ENCODE data around the gene CLEC2D. TPM values are rescaled to one million over a fixed set of nuclear protein-coding genes. Genes with fewer than 3 reads are reported as not detected.
"Not testable (repeated sequence)": the region's sequence is repeated elsewhere in the genome, so short reads cannot be mapped to it uniquely, and the experiment has no call there.

Gene CLEC2D
- total RNA-seq, 1 donor from 2014 or later = 9.2 TPM

DNA sequence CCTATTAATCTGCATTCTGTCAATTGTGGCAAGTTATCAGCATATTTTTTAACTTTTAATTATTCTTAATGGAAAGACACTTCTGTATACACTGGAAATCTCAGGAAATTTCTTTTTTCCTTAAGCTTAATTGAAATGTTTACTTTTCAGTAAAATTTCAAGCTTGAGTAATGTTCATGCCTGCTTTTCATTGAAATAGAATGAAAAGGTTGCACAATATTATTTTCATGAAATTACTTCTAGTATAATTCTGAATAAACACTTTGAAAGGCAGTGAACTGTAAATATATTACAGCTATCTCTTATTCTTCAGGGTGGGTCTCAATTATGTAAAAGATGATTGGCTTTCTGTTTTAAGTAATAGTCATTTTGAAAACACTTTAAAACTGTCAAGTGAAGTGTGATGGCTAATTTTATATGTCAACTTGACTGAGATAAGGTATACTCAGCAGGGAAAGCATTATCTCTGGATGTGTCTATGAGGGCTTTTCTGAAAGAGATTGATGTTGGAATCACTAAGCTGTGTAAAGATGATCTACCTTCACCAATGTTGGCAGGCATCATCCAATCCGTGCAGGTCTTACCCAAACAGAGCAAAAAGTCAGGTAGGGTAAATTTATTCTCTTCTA is 29.9 kb downstream of the CLEC2D start:
- no peak for DNase-seq (ENCODE audit: low spot score)

DNA sequence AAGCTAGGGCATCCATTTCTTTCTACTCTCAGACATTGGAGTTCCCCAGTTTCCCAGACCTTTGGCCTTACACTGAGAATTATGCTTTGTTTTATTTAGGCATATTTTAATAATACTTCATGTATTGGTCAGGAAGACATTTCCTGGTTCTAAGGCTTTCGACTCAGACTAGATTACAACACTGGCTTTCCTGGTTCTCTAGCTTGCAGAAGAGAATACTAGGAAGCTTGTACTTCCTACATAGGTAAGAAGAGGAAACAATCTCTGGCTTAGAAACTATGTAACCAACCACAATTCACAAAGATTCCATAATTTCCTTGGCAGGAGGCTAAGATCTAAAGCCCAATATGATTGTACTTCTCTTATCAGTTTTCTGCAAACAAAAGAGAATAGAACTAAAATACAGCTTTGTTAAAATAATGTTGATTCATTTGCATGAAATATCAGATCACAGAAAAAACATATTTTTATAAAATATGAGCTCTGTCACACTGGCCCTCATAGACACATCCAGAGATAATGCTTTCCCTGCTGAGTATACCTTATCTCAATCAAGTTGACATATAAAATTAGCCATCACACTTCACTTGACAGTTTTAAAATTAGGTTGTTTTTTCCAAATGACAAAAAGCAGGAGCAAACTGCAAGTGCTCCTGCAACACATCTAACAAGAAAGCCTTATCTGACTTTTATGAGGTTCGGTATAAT is 30.5 kb downstream of the CLEC2D start:
- no peak for DNase-seq (ENCODE audit: low spot score)

DNA sequence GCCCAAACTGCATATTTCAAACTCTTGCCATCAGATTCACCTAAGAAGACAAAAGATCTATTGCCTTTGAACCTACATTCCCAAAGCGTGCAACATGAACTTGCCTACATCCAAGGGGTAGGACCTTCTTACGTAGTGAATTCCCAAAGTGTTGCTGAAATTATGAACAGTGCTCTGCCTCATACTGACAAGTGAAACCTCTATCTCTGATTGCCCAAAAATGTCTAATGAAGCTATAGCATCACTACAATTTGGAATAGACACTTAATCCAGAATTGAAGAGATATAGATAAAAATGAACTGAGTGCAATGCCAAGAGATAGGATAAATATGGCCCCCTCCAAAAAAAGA is 31.1 kb downstream of the CLEC2D start:
- DNase-seq (ENCODE audit: low spot score) = no peak

DNA sequence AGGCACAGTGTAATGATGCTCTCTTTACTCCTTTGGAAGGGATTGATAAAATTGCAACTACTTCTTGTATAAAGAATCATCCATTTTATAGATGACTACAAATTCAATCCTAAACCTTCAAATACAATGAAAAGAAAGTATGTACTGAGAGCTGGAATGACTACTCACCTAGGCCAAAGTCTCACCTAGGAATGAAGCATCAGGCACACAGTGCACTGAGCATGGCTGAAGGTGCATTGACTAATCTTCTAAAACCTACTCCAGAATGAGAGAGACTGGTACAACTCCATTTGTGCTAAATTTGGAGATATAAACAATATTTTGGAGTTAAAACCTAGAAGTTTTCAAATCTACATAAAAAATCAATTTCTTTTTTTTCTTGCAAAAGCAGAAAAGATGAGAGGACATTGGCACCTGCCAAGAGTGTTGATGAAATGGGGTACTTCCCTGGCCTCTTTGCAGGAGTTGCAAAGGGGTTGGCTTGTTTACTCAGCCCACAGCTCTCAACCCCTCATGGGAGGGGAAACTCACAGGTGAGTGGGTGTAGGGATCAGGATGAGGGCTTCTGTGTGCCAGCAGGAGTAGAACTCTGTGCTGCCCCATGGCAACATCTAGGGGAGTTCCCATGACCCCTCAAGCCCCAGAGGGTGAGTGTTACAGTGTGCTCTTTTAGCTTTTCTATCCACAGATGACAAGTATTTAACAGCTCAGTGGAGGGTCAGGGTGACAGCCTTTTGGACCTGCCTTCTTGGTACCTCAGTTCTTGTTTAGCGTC is 32.1 kb downstream of the CLEC2D start:
- DNase-seq (ENCODE audit: low spot score) = no peak

DNA sequence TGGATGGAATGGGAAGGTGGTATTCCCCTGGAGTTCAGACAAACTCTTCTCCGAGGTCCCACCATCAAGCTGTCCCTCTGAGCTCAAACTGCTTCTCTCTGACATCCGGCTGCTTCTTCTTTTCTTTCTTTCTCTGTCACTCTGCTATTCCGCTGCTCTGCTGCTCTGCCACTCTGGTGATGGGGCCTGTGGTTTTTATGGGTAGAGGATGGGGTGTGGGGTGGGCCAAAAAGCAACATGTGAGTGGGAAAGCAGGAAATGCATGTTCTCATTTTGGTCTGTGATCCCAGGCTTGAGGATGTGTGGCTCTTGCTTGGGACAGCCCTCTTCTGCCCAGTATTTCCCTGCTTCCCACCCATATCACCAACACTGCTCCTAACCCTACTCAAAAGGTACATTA is 32.7 kb downstream of the CLEC2D start:
- no peak for DNase-seq (ENCODE audit: low spot score)

DNA sequence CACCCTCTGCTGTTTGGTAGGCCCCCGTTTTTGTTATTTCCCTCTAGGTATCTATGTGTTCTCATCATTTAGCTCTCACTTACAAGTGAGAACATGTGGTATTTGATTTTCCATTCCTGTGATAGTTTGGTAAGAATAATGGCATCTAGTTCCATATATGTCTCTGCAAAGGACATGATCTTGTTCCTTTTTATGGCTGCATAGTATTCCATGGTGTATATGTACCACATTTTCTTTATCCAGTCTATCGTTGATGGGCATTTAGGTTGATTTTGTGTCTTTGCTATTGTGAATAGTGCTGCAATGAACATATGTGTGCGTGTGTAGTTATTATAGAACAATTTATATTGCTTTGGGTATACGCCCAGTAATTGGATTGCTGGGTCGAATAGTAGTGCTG is 35.0 kb downstream of the CLEC2D start:
- not testable (repeated sequence) for DNase-seq (ENCODE audit: low spot score)

DNA sequence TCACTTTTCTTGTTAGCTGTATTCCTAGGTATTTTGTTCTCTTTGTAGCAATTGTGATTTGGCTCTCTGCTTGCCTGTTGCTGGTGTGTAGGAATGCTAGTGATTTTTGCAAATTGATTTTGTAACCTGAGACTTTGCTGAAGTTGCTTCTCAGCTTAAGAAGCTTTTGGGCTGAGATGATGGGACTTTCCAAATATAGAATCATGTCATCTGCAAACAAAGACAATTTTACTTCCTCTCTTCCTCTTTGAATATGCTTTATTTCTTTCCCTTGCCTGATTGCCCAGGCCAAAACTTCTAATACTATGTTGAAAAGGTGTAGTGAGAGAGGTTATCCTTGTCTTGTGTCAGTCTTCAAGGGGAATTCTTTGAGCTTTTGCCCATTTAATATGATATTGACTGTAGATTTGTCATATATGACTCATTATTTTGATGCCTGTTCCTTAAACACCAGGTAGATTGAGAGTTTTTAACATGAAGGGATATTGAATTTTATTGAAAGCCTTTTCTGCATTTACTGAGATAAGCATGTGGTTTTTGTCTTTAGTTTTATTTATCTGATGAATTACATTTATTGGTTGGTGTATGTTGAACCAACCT is 36.7 kb downstream of the CLEC2D start:
- DNase-seq (ENCODE audit: low spot score) = no peak

DNA sequence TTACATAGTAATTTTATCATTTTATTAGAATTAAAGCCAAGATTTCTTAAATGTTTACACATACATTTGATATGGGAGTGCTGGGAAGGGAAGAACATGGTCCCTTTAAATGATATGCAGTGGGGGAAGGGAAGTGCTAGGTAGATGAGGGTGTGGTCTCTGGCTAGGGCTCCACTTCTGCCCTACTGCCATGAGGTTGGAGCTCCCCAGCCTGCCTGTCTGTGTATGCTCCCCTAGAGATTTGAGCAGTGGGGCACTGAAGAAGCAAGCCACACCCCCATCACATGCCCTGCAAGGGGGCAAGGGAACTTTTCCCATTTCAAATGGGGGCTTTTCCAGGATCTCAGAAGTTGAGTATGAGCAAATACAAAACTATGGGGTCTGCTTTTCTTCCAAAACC is 37.8 kb downstream of the CLEC2D start:
- DNase-seq (ENCODE audit: low spot score) = no peak

DNA sequence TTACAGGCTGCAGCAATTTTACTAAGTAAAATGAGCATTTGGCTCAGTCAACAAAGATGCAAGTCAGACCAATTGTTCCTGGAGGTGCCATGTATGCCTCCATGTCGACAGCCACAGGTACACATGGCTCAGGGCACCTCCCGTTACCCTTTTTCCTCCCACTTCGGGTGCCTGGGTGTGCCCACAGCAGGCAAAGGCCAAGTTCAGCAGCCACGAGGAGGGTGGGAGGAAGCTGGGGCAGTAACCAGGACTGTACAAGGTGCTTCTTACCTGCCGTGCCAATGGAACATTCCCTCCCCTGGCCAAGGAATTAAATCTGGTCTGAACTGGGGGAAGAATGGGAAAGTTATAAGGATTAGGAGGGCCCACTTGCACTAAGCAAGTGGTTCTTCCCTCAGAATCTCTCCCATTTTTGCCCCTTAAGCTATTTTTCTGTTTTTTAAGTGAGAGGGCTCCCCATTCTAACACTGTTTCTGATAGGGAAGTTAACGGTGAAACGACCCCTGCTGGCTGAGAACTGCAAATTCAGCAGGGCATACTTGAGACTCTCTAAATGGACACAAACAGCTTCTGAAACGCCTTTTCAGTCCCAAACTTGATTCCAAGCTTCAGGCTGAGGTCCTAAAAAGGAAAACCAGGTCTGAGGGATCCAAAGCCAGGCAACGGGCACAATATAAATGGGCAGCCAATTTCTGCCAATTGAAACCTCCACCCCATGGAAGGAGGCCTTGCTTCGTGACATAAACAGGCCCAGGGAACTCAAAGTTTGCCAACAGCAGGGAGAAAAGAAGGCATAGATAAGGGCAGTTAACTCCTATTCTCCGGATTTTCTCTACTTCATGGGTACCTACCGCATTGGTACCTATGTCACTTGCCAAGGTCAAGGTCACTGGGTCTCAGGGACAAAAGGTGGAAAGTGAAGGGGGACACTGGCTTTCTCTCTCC is 38.6 kb downstream of the CLEC2D start:
- DNase-seq (ENCODE audit: low spot score) = no peak

DNA sequence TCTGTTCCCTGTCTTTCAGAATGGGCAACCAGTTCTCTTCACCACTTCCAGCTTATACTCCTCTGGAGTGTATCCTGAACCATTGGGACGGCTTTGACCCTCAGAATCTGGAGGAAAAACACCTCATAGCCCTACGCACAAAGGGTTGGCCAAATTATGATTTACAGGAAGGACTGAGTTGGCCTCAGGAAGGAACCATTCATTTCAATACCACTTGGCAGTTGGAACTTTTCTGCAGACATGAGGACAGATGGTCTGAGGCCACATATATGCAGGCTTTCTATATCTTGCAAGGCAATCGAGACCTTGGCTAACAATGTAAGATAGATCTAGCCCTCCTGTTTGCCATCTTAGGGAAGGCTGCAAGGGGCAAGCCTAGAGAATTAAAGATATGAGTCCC is 39.3 kb downstream of the CLEC2D start:
- DNase-seq (ENCODE audit: low spot score) = no peak

DNA sequence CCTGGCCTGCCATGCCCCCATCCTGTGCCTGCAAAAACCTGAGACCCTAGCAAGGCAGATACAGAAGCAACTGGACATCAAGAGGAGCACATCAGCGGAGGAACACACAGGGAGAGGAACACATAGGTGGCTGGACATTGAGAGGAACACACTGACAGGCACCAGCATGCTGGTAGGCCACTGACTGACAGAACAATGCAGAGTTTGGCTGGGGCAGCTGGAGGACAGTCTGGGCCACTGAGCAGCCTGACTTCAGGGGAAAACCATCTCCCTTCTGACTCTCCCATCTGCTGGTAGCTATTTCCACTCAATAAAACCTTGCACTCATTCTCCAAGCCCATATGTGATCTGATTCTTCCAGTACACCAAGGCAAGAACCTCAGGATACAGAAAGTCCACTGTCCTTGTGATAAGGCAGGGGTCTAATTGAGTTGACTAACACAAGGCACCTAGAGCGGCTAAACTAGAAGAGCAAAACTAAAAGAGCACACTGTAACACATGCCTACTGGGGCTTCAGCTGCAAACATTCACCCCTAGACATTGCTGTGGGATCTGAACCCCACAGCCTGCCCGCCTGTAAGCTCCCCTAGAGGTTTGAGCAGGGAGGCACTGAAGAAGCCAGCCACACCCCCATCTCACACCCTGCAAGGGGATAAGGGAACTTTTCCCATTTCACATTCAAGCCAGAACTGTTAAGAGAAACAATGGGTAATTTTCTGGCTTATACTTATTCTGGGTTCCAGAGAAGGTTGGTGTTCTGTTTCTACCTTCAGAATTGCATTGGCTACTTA is 41.3 kb downstream of the CLEC2D start:
- DNase-seq (ENCODE audit: low spot score) = no peak

DNA sequence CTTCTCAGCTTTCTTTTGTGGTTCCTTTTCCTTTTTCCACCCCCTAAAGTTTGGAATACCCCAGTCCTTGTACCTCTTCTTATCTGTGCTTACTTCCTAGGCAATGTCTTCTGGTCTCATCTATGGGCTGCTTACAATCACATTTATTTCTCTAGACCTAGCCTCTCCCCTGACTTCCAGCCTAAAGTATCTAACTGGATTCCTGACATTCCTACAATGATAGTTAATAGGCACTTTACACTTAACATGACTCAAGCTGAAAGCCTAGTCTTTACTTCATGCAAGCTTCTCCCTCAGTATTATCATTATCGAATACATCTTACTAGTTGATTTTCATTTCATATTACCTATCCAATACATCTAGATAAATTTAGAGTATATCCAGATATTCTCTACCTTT is 42.2 kb downstream of the CLEC2D start:
- no peak for DNase-seq (ENCODE audit: low spot score)

DNA sequence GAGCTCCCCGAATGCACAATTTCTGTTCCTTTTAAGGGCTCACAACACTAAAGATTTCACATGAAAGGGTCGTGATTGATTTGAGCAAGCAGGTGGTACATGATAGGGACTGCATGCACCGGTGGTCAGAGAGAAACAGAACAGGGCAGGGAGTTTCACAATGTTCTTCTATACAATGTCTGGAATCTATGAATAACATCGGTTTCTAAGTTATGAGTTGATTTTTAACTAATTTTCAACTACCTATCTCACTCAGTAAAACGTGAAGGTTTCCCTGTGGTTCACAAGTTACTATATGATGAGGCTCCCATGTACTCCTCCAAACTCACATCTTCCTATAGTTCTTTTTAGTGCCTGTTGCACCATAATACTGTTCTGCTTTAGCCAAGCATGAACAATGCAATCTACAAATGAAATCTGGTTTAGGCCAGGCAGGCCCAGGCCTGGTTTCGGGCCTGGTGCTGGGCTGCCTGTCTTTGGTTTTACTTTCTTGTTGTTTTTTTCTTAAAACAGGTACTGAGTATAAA is 43.6 kb downstream of the CLEC2D start:
- not testable (repeated sequence) for DNase-seq (ENCODE audit: low spot score)

DNA sequence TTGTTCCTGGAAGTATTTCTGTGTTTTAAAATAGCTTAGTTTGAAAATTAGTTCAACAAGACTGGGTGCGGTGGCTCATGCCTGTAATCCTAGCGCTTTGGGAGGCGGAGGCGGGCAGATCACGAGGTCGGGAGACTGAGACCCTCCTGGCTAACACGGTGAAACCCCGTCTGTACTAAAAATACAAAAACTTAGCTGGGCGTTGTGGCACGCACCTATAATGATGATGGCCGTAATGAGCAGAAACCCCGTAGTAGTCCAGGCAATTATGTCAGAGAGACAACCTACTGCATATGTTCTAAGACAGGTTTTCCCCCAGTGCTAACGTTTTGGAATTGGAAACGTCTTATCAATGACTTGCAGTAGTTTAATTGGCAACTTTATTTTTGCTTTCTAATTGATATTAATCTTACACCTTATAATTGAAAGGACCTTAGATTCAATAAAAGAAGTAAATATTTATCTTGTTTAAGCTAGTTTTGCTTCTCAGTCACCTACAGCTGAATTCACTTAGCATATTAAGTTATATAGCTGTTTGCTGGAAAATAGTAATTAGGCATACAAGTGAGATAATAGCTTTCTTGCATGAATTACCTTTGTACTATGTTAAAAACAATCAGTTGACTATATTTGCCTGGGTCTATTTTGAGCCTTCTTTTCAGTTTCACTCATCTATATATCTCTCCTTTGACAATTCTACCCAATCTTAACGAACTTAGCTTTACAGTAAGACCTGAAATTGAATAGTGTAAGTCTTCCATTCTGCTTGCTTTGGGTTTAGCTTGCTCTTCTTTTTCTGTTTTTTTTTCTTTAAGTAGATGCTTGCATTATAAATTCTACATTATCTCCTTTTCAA is 47.8 kb downstream of the CLEC2D start:
- no peak for DNase-seq (ENCODE audit: low spot score)

DNA sequence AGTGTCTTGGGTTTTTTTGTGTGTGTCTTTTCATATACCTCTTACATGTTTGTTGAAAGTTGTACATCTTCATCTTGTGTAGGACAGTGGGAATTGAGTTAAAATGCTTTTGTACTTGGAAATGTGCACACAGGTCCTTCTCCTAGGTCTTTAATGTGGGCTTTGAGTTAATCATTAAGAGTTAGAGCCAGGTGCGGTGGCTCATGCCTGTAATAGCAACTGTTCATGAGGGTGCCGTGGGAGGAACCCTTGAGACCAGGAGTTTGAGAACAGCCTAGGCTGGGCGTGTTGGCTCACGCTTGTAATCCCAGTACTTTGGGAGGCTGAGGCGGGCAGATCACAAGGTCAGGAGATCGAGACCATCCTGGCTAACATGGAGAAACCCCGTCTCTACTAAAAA is 49.5 kb downstream of the CLEC2D start:
- DNase-seq (ENCODE audit: low spot score) = no peak

DNA sequence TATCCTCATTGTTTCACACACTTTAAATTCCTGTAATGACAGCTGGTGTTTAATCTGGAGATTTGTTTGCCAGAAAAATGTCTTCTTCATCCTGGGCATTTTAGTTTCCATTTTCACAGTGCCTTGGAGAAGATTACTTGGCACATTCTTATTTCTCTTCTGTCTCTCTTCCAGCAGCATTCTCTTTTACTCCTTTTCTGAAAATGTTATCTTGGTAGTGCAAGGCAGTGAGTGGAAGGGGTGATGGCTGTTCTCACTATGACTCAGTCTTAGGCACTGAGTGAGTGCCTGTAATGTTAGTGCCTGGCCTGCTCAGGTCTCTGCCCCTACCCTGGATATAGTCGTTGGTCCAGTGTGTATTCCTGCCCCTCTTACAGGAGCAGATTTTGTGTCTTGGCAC is 50.3 kb downstream of the CLEC2D start:
- no peak for DNase-seq (ENCODE audit: low spot score)

DNA sequence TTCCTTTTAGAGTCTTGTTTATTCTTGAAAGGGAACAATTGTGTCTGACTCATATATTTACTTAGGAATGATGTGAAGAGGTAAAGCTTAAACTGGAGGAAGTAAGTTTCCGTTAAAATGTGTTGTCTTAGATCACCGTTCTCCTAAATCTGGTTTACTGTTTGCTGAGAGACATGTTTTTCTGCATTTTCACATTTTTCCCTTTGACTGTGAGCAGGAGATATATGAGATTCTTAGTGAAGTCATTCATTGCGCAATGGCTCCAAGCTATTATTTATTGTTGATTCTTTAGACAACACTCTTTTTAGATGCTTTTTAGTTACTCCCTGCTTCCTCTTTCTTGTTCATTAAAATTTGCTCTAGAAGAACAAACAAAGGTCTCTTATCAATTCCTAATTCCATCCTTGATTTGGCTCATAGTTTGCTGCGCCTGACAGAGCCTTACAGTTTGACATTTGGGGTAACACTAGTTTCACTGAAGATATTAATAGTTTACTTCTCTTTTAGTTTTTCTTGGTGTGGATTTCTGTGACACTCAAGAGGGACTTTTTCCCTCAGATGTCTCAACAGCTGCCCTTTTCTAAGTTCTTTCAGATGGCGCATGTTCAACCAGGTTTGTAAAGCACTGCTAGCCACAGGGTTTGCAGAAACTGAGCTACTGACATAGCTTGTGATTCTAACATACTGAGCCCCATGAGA is 52.0 kb downstream of the CLEC2D start:
- DNase-seq (ENCODE audit: low spot score) = no peak

DNA sequence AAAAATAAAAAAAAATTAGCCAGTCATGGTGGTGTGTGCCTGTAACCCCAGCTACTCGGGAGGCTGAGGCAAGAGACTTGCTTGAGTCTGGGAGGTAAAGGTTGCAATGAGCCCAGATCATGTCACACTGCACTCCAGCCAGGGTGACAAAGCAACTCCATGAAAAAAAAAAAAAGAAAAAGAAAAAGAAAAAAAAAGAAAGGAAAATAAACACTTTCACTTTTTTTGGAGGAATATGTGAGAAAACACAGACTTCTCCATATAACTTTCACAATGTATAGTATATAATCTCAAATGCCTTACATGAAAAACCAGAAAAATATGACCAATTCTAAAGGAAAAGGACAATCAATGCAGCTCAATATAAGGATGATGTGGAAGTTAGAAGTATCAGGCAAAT is 54.5 kb downstream of the CLEC2D start:
- no peak for DNase-seq (ENCODE audit: low spot score)

All from mesenteric fat pad (tissue), 1 donor.